Measurements from ENCODE around the gene RAD51B. TPM values are rescaled to one million over a fixed set of nuclear protein-coding genes. Genes with fewer than 3 reads are reported as not detected.

RAD51B gene
- total and polyA plus RNA-seq, 9 of the 15 experiments (the other 6 are each of a cell fraction or from before 2014, with no cell fraction given), result 8.5 to 17.3 (median 11.3) TPM

- TF ChIP-seq GTF2B (IDR thresholded peaks at IDR 0.05; ENCODE audit: extremely low read depth, insufficient read length), result no peak
- no peak for TF ChIP-seq RUNX1 (IDR thresholded peaks at IDR 0.05; ENCODE audit: low read depth)
- TF ChIP-seq IRF1 (CRISPR knock-in tag; IDR thresholded peaks at IDR 0.05; ENCODE audit: borderline replicate concordance), result no peak
- no peak for TF ChIP-seq TBL1XR1 (IDR thresholded peaks at IDR 0.05; ENCODE audit: low read length in 2 of 2)
- TF ChIP-seq ZNF316 (IDR thresholded peaks at IDR 0.05), result peak; percentile 85
- TF ChIP-seq ZNF23 (CRISPR knock-in tag; IDR thresholded peaks at IDR 0.05), result no peak
- no peak for TF ChIP-seq CUX1 (CRISPR knock-in tag; IDR thresholded peaks at IDR 0.05)
- TF ChIP-seq NFRKB (IDR thresholded peaks at IDR 0.05; ENCODE audit: low read depth), result 0 out of 2 replicates have a peak, but pooled peaks have one; percentile 9
- no peak for TF ChIP-seq RCOR1 (IDR thresholded peaks at IDR 0.05; ENCODE audit: borderline replicate concordance in 1 of 2, low read depth in 2 of 2, low read length in 2 of 2)
- TF ChIP-seq ZNF324 (CRISPR knock-in tag; IDR thresholded peaks at IDR 0.05), result no peak
- no peak for TF ChIP-seq ZNF277 (CRISPR knock-in tag; IDR thresholded peaks at IDR 0.05; ENCODE audit: borderline replicate concordance)
- no peak for TF ChIP-seq HOMEZ (CRISPR knock-in tag; IDR thresholded peaks at IDR 0.05)
- TF ChIP-seq ATF4 (CRISPR knock-in tag; IDR thresholded peaks at IDR 0.05), result 0 out of 2 replicates have a peak, but pooled peaks have one; percentile 45
- TF ChIP-seq KDM4B (IDR thresholded peaks at IDR 0.05; ENCODE audit: borderline replicate concordance in 2 of 2, low read depth in 1 of 2), result no peak
Measured at GRCh38 chr14:68476212-68477109, 656.9 kb downstream of the RAD51B start (continued).

Measured in K562 (cell line).